Spleen (tissue), 11 donors: ENCODE data around the gene GET4. TPM values are rescaled to one million over a fixed set of nuclear protein-coding genes. Genes with fewer than 3 reads are reported as not detected.

Experiments used
- DNase-seq: peaks from one replicate; pipeline ENCODE4 v3.0.0-alpha.2; 2020
- H3K27ac ChIP-seq, 8 donors: fragments of 200-600 bp; sonication (generic) in 7 of 8; 1 replicate in 4 of 8; 2 replicates in 4 of 8; pipeline versions ENCODE4 v1.5.0 to v1.8.0; 2016 to 2021; ENCODE audit warnings: inconsistent platforms in 4 of 8, mild to moderate bottlenecking in 4 of 8, moderate library complexity in 1 of 8
- H3K27me3 ChIP-seq, 7 donors: fragments of 200-600 bp; sonication (generic) in 6 of 7; replicated peaks in 1 of 7; 1 replicate in 4 of 7; 2 replicates in 3 of 7; pipeline versions ENCODE4 v1.5.0 to v1.8.0; 2016 to 2021; ENCODE audit warnings: inconsistent platforms in 3 of 7, mild to moderate bottlenecking in 1 of 7
- H3K36me3 ChIP-seq, 6 donors: fragments of 200-600 bp; sonication (generic) in 5 of 6; 1 replicate in 4 of 6; 2 replicates in 2 of 6; pipeline versions ENCODE4 v1.5.0 to v1.8.0; 2016 to 2021; ENCODE audit warnings: inconsistent platforms in 2 of 6
- H3K4me1 ChIP-seq, 6 donors: fragments of 200-600 bp; sonication (generic) in 5 of 6; 1 replicate in 3 of 6; 2 replicates in 3 of 6; pipeline versions ENCODE4 v1.5.0 to v1.8.0; 2016 to 2021; ENCODE audit warnings: inconsistent platforms in 3 of 6
- H3K4me3 ChIP-seq, 8 donors: fragments of 200-600 bp; sonication (generic) in 7 of 8; 1 replicate in 4 of 8; 2 replicates in 4 of 8; pipeline versions ENCODE4 v1.5.0 to v1.8.0; 2016 to 2021; ENCODE audit warnings: inconsistent platforms in 4 of 8, mild to moderate bottlenecking in 4 of 8, moderate library complexity in 2 of 8
- H3K9me3 ChIP-seq, 8 donors: fragments of 200-600 bp; sonication (generic) in 7 of 8; 1 replicate in 4 of 8; 2 replicates in 4 of 8; pipeline versions ENCODE4 v1.5.0 to v1.8.0; 2016 to 2021; ENCODE audit warnings: inconsistent platforms in 4 of 8
- POLR2A ChIP-seq, 3 donors: fragments of 450-650 bp; IDR thresholded peaks; one replicate each; pipeline ENCODE4 v1.5.1; 2017; ENCODE audit warnings: antibody characterized with exemption in 3 of 3, mild to moderate bottlenecking in 1 of 3
- POLR2AphosphoS5 ChIP-seq, 3 donors: sonication (generic); formaldehyde crosslinking; IDR thresholded peaks; one replicate each; pipeline ENCODE4 v1.5.1; 2017; ENCODE audit warnings: antibody characterized with exemption in 3 of 3
- WGBS, 5 donors: extraction: QIAGEN DNeasy Blood & Tissue Kit in 3 of 5; methylation state at CpG; one replicate each; pipeline versions ENCODE4 v1.1.5 to v1.1.7; 2013 to 2018; 5-methylcytosine and 5-hydroxymethylcytosine counted together
- intact Hi-C: fragments of 100-400 bp; cut with DNase I; formaldehyde crosslinking; loops from one replicate; pipeline ENCODE4 v1.15.0; 2023; ENCODE audit warnings: low total_unique reads
- polyA plus RNA-seq, 3 donors: library from polyadenylated mRNA; stranded (reverse); fragments of 200-250 nt; gene quantifications; one replicate each; pipeline ENCODE4 v1.2.1, GENCODE V29; 2013
- total RNA-seq, 7 donors: library from RNA; depleted of rRNA in 3 of 7; stranded (reverse); fragments of >200 nt in 3 of 7; fragmentation: NEBNext Ultra II Directional in 4 of 7; extraction: Animal tissue kit (Norgen Biotek cat#: 25700) in 4 of 7; gene quantifications; one replicate each; pipeline versions ENCODE4 v1.1.0 to v1.2.1, GENCODE V29; 2016 to 2021
- TF ChIP-seq, protein P1 (sequence below), 11 experiments: fragments of 200-600 bp in 7 of 11; fragments of 450-650 bp in 4 of 11; sonication (generic) in 4 of 11; IDR thresholded peaks in 8 of 11; conservative IDR thresholded peaks in 3 of 11; 1 replicate in 7 of 11; 2 replicates in 4 of 11; pipeline versions ENCODE4 v1.4.0 to v1.8.0; 2016 to 2021; ENCODE audit warnings: antibody characterized with exemption in 11 of 11, inconsistent platforms in 4 of 11, mild to moderate bottlenecking in 1 of 11
- donor health status: healthy with polysubstance abuse.
- donor health status: DM: no; HTN: no; CAD: no; lungs with moderate emphysema.
- donor health status: DM: no; HTN: no; CAD: no.
- donor health status: Bipolar disorder and iron deficiency.
- donor health status: healthy.
- donor health status: DM: no; HTN: no; CAD: no.
- donor health status: DM: yes; HTN: yes; CAD: no.

GET4 gene
- total and polyA plus RNA-seq, 10 donors, result 25.4 to 63.0 (median 36.1) TPM

DNA sequence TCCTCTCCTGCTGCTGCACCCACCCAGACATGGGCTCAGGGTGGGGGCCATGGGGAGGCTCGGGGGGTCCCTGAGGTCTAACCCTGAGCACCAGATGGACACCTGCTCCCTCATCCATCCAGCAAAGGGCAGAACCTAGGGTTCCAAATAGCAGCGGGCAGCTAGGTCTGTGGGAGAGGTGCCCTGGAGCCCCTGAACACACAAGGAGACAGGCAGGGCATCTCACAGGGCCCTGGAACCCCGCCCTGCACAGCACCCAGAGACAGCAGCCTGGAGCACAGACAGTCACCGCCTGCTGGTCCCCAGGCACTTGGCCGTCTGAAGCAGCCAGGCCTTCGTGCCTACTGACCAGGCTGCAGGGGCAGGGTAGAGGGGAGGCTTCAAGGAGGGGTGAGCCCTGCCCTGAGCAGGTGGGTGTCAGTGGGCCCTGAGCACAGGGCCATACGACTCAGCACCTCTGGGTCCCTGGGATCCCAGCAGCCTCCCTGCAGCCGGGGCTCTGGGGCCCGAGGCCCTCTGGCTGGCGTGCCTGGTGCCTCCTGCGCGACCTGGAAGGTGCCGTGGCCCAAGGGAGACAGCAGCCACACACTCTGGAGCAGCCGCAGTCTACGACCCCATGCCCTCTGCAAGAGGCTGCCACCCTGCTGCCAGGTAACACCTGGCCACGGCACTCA, 38.3 kb downstream of the GET4 start:
- no peaks in the 10 kb centered on the region for H3K9me3 ChIP-seq
- intact Hi-C loops, result no loop called here
- no peak overlapping the region for H3K4me3 ChIP-seq
- WGBS, 5 donors, result 87 to 94% (median 92%) methylated on average over 9 to 16 of the region's 16 CpGs
- TF ChIP-seq, protein P1, sequence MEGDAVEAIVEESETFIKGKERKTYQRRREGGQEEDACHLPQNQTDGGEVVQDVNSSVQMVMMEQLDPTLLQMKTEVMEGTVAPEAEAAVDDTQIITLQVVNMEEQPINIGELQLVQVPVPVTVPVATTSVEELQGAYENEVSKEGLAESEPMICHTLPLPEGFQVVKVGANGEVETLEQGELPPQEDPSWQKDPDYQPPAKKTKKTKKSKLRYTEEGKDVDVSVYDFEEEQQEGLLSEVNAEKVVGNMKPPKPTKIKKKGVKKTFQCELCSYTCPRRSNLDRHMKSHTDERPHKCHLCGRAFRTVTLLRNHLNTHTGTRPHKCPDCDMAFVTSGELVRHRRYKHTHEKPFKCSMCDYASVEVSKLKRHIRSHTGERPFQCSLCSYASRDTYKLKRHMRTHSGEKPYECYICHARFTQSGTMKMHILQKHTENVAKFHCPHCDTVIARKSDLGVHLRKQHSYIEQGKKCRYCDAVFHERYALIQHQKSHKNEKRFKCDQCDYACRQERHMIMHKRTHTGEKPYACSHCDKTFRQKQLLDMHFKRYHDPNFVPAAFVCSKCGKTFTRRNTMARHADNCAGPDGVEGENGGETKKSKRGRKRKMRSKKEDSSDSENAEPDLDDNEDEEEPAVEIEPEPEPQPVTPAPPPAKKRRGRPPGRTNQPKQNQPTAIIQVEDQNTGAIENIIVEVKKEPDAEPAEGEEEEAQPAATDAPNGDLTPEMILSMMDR (IDR thresholded peaks at IDR 0.05 in 8 of 11, conservative IDR thresholded peaks at IDR 0.05 in 3 of 11), result no peak
- no peaks in the 10 kb centered on the region for H3K27me3 ChIP-seq
- no peak for DNase-seq
- no peak overlapping the region for H3K27ac ChIP-seq
- peaks cover 0 to 22% (median 0%) of the 10 kb centered on the region in 6 donors for H3K36me3 ChIP-seq
- H3K4me1 ChIP-seq, result peaks cover 12 to 47% (median 15%) of the 10 kb centered on the region in 6 donors

DNA sequence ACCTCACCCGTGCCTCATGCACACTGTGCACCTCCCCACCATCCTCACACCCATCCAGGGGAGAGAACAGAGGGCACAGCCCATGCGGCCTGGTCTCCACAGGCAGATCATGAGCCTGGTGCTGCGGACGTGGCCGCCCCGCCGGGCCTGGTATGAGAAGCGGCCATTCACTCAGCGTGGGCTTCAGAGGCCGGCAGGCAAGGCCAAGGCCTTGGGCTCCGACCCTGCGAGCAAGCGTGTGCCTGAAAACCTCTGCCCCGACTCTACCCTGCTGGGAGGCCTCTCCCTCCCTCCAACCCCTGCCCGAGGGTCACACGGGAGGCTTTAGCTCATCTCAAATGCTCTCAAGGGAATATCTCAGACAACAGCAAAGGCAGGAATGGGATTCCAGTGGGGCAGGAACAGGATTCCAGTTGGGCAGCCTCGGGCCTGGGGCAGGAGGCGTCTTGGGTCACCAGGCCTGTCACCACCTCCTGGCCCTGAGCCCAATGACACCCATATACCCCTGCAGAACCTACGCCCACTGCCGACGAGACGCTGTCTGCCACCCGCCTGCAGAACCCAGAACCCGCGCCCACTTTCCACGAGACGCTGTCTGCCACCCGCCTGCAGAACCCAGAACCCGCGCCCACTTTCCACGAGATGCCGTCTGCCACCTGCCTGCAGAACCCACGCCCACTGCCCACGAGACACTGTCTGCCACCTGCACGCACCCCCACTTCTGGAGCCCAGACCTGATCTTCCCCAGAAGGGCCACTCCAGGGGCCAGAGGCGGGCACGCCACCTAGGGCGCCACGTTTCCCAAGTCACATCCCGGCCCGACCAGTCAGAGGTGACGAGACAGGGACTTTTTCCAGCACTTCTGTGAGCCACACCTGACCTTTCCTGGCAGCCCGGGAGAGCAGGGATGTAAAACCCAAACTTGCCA, 39.2 kb downstream of the GET4 start:
- WGBS, 5 donors, result 75 to 91% (median 89%) methylated on average over 34 to 43 of the region's 43 CpGs
- Histone ChIP-seq H3K36me3 (peaks cover 0 to 22% (median 0%) of the 10 kb centered on the region in 6 donors), H3K4me3 (no peak overlapping the region), H3K9me3 (no peaks in the 10 kb centered on the region), H3K27ac (no peak overlapping the region), H3K27me3 (no peaks in the 10 kb centered on the region), H3K4me1 (peaks cover 3 to 46% (median 6%) of the 10 kb centered on the region in 6 donors)
- DNase-seq, result peak; percentile 70
- TF ChIP-seq, protein P1 (IDR thresholded peaks at IDR 0.05 in 8 of 11, conservative IDR thresholded peaks at IDR 0.05 in 3 of 11), result no peak
- TF ChIP-seq POLR2A (IDR thresholded peaks at IDR 0.05) (no peak), POLR2AphosphoS5 (IDR thresholded peaks at IDR 0.05) (no peak)
- intact Hi-C loops, result no loop called here

DNA sequence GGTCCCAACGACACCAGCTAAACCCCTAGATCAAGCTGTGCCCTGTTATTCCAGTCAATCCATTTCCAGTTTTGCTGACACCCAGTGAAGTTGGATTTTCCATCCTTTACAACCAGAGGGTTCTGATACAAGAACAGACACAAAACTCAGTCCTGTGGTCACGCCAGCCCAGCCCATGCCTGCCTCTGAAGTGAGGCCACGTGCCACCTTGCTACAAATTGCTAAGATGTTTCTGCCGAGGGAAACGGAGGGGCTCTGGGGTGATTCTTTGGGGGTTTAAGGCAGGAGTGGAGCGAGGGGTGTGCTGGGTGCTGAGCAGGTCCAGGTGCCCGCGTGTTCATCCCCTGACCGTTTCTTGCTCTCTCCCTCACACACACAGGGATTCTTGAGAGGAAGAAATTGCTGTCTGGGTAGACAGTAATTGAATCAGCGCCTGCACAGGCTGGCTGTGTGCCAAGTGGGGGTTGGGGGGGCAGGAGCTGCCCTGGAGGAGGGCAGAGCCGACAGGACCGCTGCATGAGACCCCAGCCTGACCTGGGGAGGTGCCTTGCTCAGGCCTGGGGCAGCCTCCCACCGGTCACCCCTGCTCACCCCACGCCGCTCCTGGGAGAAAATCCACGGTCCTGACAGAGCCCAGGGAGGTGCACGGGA, 40.1 kb downstream of the GET4 start:
- WGBS, 5 donors, result 69 to 78% (median 74%) methylated on average over 10 to 17 of the region's 17 CpGs
- H3K9me3 ChIP-seq, result no peaks in the 10 kb centered on the region
- H3K4me3 ChIP-seq, result no peak overlapping the region
- peaks cover 0 to 22% (median 0%) of the 10 kb centered on the region in 6 donors for H3K36me3 ChIP-seq
- H3K27ac ChIP-seq, result no peak overlapping the region
- H3K4me1 ChIP-seq, result peaks cover 0 to 47% (median 7%) of the 10 kb centered on the region in 6 donors
- peak; percentile 64 for DNase-seq
- no peaks in the 10 kb centered on the region for H3K27me3 ChIP-seq
- TF ChIP-seq POLR2A (IDR thresholded peaks at IDR 0.05) (no peak), POLR2AphosphoS5 (IDR thresholded peaks at IDR 0.05) (no peak)
- TF ChIP-seq, protein P1 (IDR thresholded peaks at IDR 0.05 in 8 of 11, conservative IDR thresholded peaks at IDR 0.05 in 3 of 11), result no peak
- intact Hi-C loops, result no loop called here
